ENCODE data around the gene MYH15. TPM values are rescaled to one million over a fixed set of nuclear protein-coding genes. Genes with fewer than 3 reads are reported as not detected.

MYH15 gene
- polyA plus RNA-seq (ENCODE audit: insufficient read length): 0.63 TPM
- long read RNA-seq, donor 1: 0 reads
- long read RNA-seq, donor 2: 0 reads
- long read RNA-seq, donor 3: 0 reads
- long read RNA-seq, donor 4: 0 reads
- long read RNA-seq, donor 5: 0 reads
- long read RNA-seq, donor 6: 0 reads
- long read RNA-seq, donor 7: 0 reads
- long read RNA-seq, donor 8: 0 reads

- DNase-seq: no peak
These were observed at the start of gene MYH15 for GRCh38 chr3:108510496-108510895. MYH15 (minus strand) TSS chr3:108510596; CDS start chr3:108510530, 66 bp downstream.

- no peak for DNase-seq
These were observed 45.7 kb upstream of the MYH15 start for GRCh38 chr3:108555966-108556581.

- DNase-seq: no peak
These were observed 44.6 kb upstream of the MYH15 start for GRCh38 chr3:108554913-108555571.

GRCh38 chr3:108554229-108554628, 43.8 kb upstream of the MYH15 start:
- DNase-seq: no peak

GRCh38 chr3:108552267-108553159, 42.1 kb upstream of the MYH15 start:
- DNase-seq: peak; percentile 55

GRCh38 chr3:108548886-108549285, 38.5 kb upstream of the MYH15 start:
- no peak for DNase-seq

GRCh38 chr3:108548304-108548703, 37.9 kb upstream of the MYH15 start:
- DNase-seq: no peak

- no peak for DNase-seq
These were observed 36.3 kb upstream of the MYH15 start for GRCh38 chr3:108546692-108547091.

- DNase-seq: no peak
These were observed 35.9 kb upstream of the MYH15 start for GRCh38 chr3:108546247-108546646.

GRCh38 chr3:108538083-108538482, 27.7 kb upstream of the MYH15 start:
- DNase-seq: no peak

GRCh38 chr3:108528459-108529252, 18.3 kb upstream of the MYH15 start:
- DNase-seq: no peak

GRCh38 chr3:108527817-108528216, 17.4 kb upstream of the MYH15 start:
- DNase-seq: no peak

GRCh38 chr3:108527109-108527508, 16.7 kb upstream of the MYH15 start:
- DNase-seq: peak; percentile 8

GRCh38 chr3:108525971-108526370, 15.6 kb upstream of the MYH15 start:
- DNase-seq: no peak

- no peak for DNase-seq
These were observed 14.9 kb upstream of the MYH15 start for GRCh38 chr3:108525256-108525655.

GRCh38 chr3:108524537-108524936, 14.1 kb upstream of the MYH15 start:
- DNase-seq: no peak

- DNase-seq: no peak
These were observed 8.5 kb upstream of the MYH15 start for GRCh38 chr3:108518895-108519294.

GRCh38 chr3:108516881-108517280, 6.5 kb upstream of the MYH15 start:
- no peak for DNase-seq

GRCh38 chr3:108513961-108514360, 3.6 kb upstream of the MYH15 start:
- DNase-seq: no peak

- DNase-seq: no peak
These were observed 2.3 kb upstream of the MYH15 start for GRCh38 chr3:108512671-108513070.

- no peak for DNase-seq
These were observed 1.1 kb upstream of the MYH15 start for GRCh38 chr3:108511490-108511889.

- DNase-seq: no peak
These were observed 659 bp upstream of the MYH15 start for GRCh38 chr3:108511055-108511454.
